Measurements from ENCODE around the gene IPO9.

The IPO9 gene

GRCh38 chr1:201917362-201918033 lies 88.5 kb downstream of the IPO9 start:
- Histone ChIP-seq H2AFZ (peak overlapping the region; percentile 70), H3K4me3 (ENCODE audit: low read depth, low read length) (no peak overlapping the region), H3K4me2 (ENCODE audit: low read length) (no peak overlapping the region), H3K27me3 (ENCODE audit: control insufficient read depth, insufficient read depth, low read length) (no peaks in the 10 kb centered on the region), H3K36me3 (ENCODE audit: control insufficient read depth, insufficient read depth, low read length) (no peaks in the 10 kb centered on the region), H3K9ac (no peak overlapping the region), H3K27ac (peak overlapping the region; percentile 19), H3K79me2 (no peaks in the 10 kb centered on the region), H3K9me3 (ENCODE audit: control insufficient read depth, low read length) (no peaks in the 10 kb centered on the region), H3K4me1 (peaks cover 10% of the 10 kb centered on the region)
- no peak for TF ChIP-seq CTCF (IDR thresholded peaks at IDR 0.05)

- no peaks in the 10 kb centered on the region for H3K36me3 ChIP-seq (ENCODE audit: control insufficient read depth, insufficient read depth, low read length)
- no peaks in the 10 kb centered on the region for H3K27me3 ChIP-seq (ENCODE audit: control insufficient read depth, insufficient read depth, low read length)
- H3K4me1 ChIP-seq, result peaks cover 10% of the 10 kb centered on the region
- no peaks in the 10 kb centered on the region for H3K79me2 ChIP-seq
- H2AFZ ChIP-seq, result no peak overlapping the region
- no peak overlapping the region for H3K4me2 ChIP-seq (ENCODE audit: low read length)
- no peaks in the 10 kb centered on the region for H3K9me3 ChIP-seq (ENCODE audit: control insufficient read depth, low read length)
- H3K4me3 ChIP-seq (ENCODE audit: low read depth, low read length), result no peak overlapping the region
- no peak overlapping the region for H3K9ac ChIP-seq
- no peak overlapping the region for H3K27ac ChIP-seq
- TF ChIP-seq CTCF (IDR thresholded peaks at IDR 0.05), result no peak
These were observed 89.4 kb downstream of the IPO9 start for GRCh38 chr1:201918343-201918742.

DNA sequence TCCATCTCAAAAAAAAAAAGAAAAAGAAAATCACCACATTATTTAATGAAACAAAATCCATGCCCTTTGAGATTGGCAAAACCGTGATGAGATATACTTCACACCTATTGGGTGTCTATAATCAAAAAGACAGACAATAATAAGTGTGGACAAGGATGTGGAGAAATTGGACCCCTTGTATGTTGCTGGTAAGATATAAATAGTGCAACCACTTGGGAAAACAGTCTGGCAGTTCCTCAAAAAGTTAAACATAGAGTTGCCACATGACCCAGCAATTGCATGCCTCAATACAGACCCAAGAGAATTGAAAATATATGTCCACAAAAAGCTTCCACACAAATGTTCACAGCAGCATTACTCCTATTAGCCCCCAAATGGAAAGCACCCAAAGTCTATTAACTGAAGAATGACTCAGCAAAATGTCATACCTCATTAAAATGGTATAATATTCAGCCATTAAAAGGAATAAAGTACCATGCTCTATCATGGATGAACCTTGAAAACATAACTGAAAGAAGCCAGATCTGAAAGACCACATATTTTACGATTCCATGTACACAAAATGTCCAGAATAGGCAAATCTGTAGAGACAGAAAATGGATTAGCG lies 93.1 kb downstream of the IPO9 start:
- Histone ChIP-seq H3K4me1 (peaks cover 3% of the 10 kb centered on the region), H3K4me2 (ENCODE audit: low read length) (no peak overlapping the region), H3K27ac (no peak overlapping the region), H3K9me3 (ENCODE audit: control insufficient read depth, low read length) (no peaks in the 10 kb centered on the region), H3K4me3 (ENCODE audit: low read depth, low read length) (no peak overlapping the region), H3K36me3 (ENCODE audit: control insufficient read depth, insufficient read depth, low read length) (no peaks in the 10 kb centered on the region), H2AFZ (no peak overlapping the region), H3K27me3 (ENCODE audit: control insufficient read depth, insufficient read depth, low read length) (no peaks in the 10 kb centered on the region), H3K9ac (no peak overlapping the region), H3K79me2 (no peaks in the 10 kb centered on the region)
- TF ChIP-seq CTCF (IDR thresholded peaks at IDR 0.05), result no peak

GRCh38 chr1:201925301-201925567 lies 96.3 kb downstream of the IPO9 start:
- no peaks in the 10 kb centered on the region for H3K4me1 ChIP-seq
- H3K27me3 ChIP-seq (ENCODE audit: control insufficient read depth, insufficient read depth, low read length), result no peaks in the 10 kb centered on the region
- no peaks in the 10 kb centered on the region for H3K79me2 ChIP-seq
- H3K4me3 ChIP-seq (ENCODE audit: low read depth, low read length), result no peak overlapping the region
- no peaks in the 10 kb centered on the region for H3K36me3 ChIP-seq (ENCODE audit: control insufficient read depth, insufficient read depth, low read length)
- no peak overlapping the region for H3K4me2 ChIP-seq (ENCODE audit: low read length)
- H3K27ac ChIP-seq, result no peak overlapping the region
- TF ChIP-seq CTCF (IDR thresholded peaks at IDR 0.05), result no peak
- H3K9ac ChIP-seq, result no peak overlapping the region
- H2AFZ ChIP-seq, result no peak overlapping the region
- H3K9me3 ChIP-seq (ENCODE audit: control insufficient read depth, low read length), result no peaks in the 10 kb centered on the region
